H1 (cell line): ENCODE results near the gene SCG3. TPM values are rescaled to one million over a fixed set of nuclear protein-coding genes. Genes with fewer than 3 reads are reported as not detected.

ENCODE experiments used
- polyA plus RNA-seq, 7 experiments: library from polyadenylated mRNA; depleted of rRNA in 3 of 7; stranded (reverse) in 5 of 7; unstranded in 2 of 7; fragments of >200 nt in 5 of 7; fragments of 200-250 nt in 2 of 7; gene quantifications; 1 replicate in 5 of 7; 2 replicates in 1 of 7; 4 replicates in 1 of 7; pipeline versions ENCODE4 v1.2.1 to v1.2.3, GENCODE V29; 2011 to 2013; ENCODE audit warnings: missing spikeins in 2 of 7, mixed read lengths in 2 of 7
- total RNA-seq: library from RNA; stranded (reverse); fragmentation: NEBNext Ultra II Directional; extraction: Animal tissue kit (Norgen Biotek cat#: 25700); gene quantifications from 2 replicates; pipeline ENCODE4 v1.2.1, GENCODE V29; 2021

The SCG3 gene
- total and polyA plus RNA-seq, 2 of the 8 experiments (the other 6 are each of a cell fraction or from before 2014, with no cell fraction given) = 5.2 to 45.9 TPM

Other genes starting within 250 kb of the SCG3 start
- gene DMXL2, start 58.7 kb upstream of the SCG3 start, total RNA-seq = 10.6 and 11.4 TPM in 2 replicates
- 5.9 and 9.5 TPM in 2 replicates for gene DMXL2, start 58.7 kb upstream of the SCG3 start, polyA plus RNA-seq (2011; rRNA removed)
- 2.7 and 3.2 TPM in 2 replicates for gene LYSMD2, start 56.2 kb downstream of the SCG3 start, total RNA-seq
- gene LYSMD2, start 56.2 kb downstream of the SCG3 start, polyA plus RNA-seq (2011; rRNA removed) = 0.85 and 2.2 TPM in 2 replicates
- gene TMOD2, start 70.1 kb downstream of the SCG3 start, total RNA-seq = 4.9 and 6.5 TPM in 2 replicates
- 0.58 and 0.80 TPM in 2 replicates for gene TMOD2, start 70.1 kb downstream of the SCG3 start, polyA plus RNA-seq (2011; rRNA removed)
- gene TMOD3, start 148.2 kb downstream of the SCG3 start, total RNA-seq = 29.0 and 30.3 TPM in 2 replicates
- gene TMOD3, start 148.2 kb downstream of the SCG3 start, polyA plus RNA-seq (2011; rRNA removed) = 3.0 and 3.9 TPM in 2 replicates